Loucy (cell line): ENCODE measurements around the gene GHRL.

Source experiments
- H2AFZ ChIP-seq: fragments of 200-600 bp; sonication (generic); 2 replicates; pipeline ENCODE4 v1.6.0; 2016; ENCODE audit warnings: antibody characterized with exemption, mild to moderate bottlenecking, low read length, moderate library complexity
- H3F3A ChIP-seq: fragments of 200-600 bp; 2 replicates; pipeline ENCODE4 v1.6.0; 2016; ENCODE audit warnings: antibody characterized with exemption, low read depth, mild to moderate bottlenecking
- H3K27me3 ChIP-seq: fragments of 200-600 bp; sonication (generic); 2 replicates; pipeline ENCODE4 v1.6.1; 2014; ENCODE audit warnings: low read length, mild to moderate bottlenecking; ENCODE audit not compliant: insufficient read depth, poor library complexity, severe bottlenecking
- H3K36me3 ChIP-seq: fragments of 200-600 bp; sonication (generic); 2 replicates; pipeline ENCODE4 v1.6.1; 2016; ENCODE audit warnings: low read length; ENCODE audit not compliant: insufficient read depth
- H3K4me1 ChIP-seq: fragments of 200-600 bp; sonication (generic); 2 replicates; pipeline ENCODE4 v1.5.1; 2014; ENCODE audit warnings: low read length, mild to moderate bottlenecking; ENCODE audit not compliant: insufficient read depth, poor library complexity, severe bottlenecking
- H3K4me2 ChIP-seq: fragments of 200-600 bp; sonication (generic); 2 replicates; pipeline ENCODE4 v1.6.0; 2014; ENCODE audit warnings: antibody characterized with exemption, low read length, low read depth, mild to moderate bottlenecking; ENCODE audit not compliant: poor library complexity, severe bottlenecking
- H3K4me3 ChIP-seq: fragments of 200-600 bp; sonication (generic); 2 replicates; pipeline ENCODE4 v1.5.1; 2014; ENCODE audit warnings: low read length, mild to moderate bottlenecking, mixed read lengths; ENCODE audit not compliant: poor library complexity, severe bottlenecking
- H3K79me2 ChIP-seq: fragments of 200-600 bp; sonication (generic); 2 replicates; pipeline ENCODE4 v1.6.1; 2014; ENCODE audit warnings: low read length; ENCODE audit not compliant: insufficient read depth
- H3K9ac ChIP-seq: fragments of 200-600 bp; sonication (generic); 2 replicates; pipeline ENCODE4 v1.6.0; 2014; ENCODE audit warnings: mild to moderate bottlenecking, low read depth, low read length, moderate library complexity; ENCODE audit not compliant: poor library complexity, severe bottlenecking
- H3K9me2 ChIP-seq: fragments of 200-600 bp; sonication (generic); replicated peaks from 2 replicates; pipeline ENCODE4 v1.6.1; 2016; ENCODE audit warnings: low read depth, low read length, mixed read lengths
- H3K9me3 ChIP-seq: fragments of 200-600 bp; sonication (generic); 2 replicates; pipeline ENCODE4 v1.6.1; 2014; ENCODE audit warnings: mild to moderate bottlenecking, antibody characterized with exemption, low read length, low read depth; ENCODE audit not compliant: insufficient read depth
- H4K20me1 ChIP-seq: fragments of 200-600 bp; sonication (generic); 2 replicates; pipeline ENCODE4 v1.6.0; 2014; ENCODE audit warnings: antibody characterized with exemption, low read length, mild to moderate bottlenecking; ENCODE audit not compliant: insufficient read depth, poor library complexity, severe bottlenecking
- EZH2phosphoT487 ChIP-seq: fragments of 200-600 bp; IDR thresholded peaks from 2 replicates; pipeline ENCODE4 v1.6.1; 2018; ENCODE audit warnings: antibody characterized with exemption, mild to moderate bottlenecking, moderate library complexity, borderline replicate concordance
- TF ChIP-seq, protein P1 (sequence below): fragments of 200-600 bp; sonication (generic); conservative IDR thresholded peaks from 2 replicates; pipeline ENCODE4 v1.5.1; 2014; ENCODE audit warnings: mild to moderate bottlenecking, antibody characterized with exemption, low read length

The GHRL gene

DNA sequence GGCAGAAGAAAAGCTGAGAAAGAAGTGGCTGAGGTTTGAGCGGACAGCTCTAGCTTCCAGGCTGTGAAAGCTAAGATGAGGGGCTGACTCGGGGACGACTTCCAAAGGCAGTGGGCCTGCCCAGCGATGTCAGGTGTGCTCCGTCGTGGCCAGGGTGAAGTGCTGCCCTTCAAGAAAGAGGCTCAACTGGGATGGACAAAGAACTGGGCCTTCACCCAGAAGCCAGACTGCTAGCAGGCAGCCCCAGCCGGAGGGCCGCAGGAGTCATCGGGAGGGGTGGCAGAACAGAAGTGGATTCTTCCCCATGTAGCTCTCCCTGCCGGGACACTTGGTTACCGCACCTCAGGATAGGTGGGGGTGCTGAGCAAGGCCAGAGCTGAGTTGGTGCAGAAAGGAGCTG lies 41.3 kb upstream of the GHRL start:
- H3K27me3 ChIP-seq = no peaks in the 10 kb centered on the region
- H3K36me3 ChIP-seq = no peaks in the 10 kb centered on the region
- H3K4me2 ChIP-seq = no peak overlapping the region

DNA sequence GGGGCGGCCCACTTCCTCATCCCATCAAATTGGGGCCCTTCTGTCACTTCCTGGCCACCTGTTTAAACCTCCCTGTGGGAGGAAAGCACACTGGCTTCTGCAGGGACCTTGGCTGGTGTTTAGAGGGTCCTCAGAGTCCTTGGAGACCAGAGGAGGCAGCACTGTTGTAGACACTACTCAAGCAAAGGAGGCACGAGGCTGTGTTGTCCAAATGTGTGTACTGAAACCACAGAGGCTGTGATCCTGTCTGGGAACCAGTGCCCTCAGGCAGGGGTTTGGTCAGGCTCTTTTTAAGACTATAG lies 40.6 kb upstream of the GHRL start:
- Histone ChIP-seq H3K4me2 (peak overlapping the region; percentile 1), H3F3A (no peaks in the 10 kb centered on the region), H3K4me1 (peaks cover 7% of the 10 kb centered on the region), H4K20me1 (no peaks in the 10 kb centered on the region), H3K9me2 (no peaks in the 10 kb centered on the region), H2AFZ (no peak overlapping the region), H3K9ac (no peak overlapping the region), H3K4me3 (no peak overlapping the region), H3K27me3 (no peaks in the 10 kb centered on the region), H3K36me3 (no peaks in the 10 kb centered on the region), H3K79me2 (no peaks in the 10 kb centered on the region), H3K9me3 (no peaks in the 10 kb centered on the region)
- TF ChIP-seq, protein P1, sequence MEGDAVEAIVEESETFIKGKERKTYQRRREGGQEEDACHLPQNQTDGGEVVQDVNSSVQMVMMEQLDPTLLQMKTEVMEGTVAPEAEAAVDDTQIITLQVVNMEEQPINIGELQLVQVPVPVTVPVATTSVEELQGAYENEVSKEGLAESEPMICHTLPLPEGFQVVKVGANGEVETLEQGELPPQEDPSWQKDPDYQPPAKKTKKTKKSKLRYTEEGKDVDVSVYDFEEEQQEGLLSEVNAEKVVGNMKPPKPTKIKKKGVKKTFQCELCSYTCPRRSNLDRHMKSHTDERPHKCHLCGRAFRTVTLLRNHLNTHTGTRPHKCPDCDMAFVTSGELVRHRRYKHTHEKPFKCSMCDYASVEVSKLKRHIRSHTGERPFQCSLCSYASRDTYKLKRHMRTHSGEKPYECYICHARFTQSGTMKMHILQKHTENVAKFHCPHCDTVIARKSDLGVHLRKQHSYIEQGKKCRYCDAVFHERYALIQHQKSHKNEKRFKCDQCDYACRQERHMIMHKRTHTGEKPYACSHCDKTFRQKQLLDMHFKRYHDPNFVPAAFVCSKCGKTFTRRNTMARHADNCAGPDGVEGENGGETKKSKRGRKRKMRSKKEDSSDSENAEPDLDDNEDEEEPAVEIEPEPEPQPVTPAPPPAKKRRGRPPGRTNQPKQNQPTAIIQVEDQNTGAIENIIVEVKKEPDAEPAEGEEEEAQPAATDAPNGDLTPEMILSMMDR = no peak
- no peak for TF ChIP-seq EZH2phosphoT487

More for the DNA sequence above, 41.3 kb upstream of the GHRL start:
- H3F3A ChIP-seq = no peaks in the 10 kb centered on the region
- no peak overlapping the region for H3K4me3 ChIP-seq
- no peak overlapping the region for H3K9ac ChIP-seq
- no peaks in the 10 kb centered on the region for H3K9me3 ChIP-seq
- no peaks in the 10 kb centered on the region for H3K9me2 ChIP-seq
- no peak overlapping the region for H2AFZ ChIP-seq
- TF ChIP-seq, protein P1 = no peak
- no peak for TF ChIP-seq EZH2phosphoT487
- H4K20me1 ChIP-seq = no peaks in the 10 kb centered on the region
- peaks cover 12% of the 10 kb centered on the region for H3K4me1 ChIP-seq
- no peaks in the 10 kb centered on the region for H3K79me2 ChIP-seq

DNA sequence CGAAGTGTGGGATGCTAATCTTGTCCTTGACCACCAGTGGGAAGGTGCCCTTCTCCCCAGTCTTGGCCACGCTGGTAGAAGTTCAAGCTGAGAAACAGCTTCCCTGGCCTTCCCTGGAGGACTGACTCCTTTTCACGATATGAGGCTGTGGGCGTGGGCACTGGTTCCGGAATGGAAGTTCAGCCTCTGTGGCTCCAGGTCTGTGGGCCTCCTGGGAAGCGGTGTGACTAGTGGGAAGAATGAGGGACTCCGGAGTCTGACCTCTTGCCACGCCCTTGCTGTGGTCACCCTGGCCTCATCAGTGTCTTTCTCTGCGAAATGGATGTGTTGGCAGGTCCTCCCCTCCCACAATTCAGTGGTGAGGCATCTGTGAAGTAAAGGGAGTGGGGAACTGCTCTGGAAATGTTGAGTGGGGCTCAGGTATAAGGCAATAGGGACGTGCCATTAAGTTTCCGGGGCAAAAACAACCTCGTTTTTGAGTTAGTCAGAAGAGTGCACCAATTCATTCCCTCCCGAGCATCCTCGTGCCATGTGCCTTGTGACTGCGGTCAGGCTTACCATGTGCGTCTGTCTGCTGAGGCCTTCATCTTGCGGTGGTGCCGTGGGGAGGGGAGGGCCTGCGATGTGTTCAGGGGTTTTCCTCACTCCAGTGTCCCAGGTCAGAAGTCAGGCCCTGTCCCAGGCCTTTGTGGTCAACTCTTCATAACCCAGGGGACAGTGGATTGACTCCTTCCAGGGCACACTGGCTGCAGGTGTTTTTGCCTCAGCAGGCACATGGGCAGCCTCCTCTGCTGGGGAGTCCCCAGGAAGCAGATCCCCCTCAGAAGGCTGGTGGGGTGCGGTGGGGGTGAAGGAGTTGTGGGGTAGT lies 40.0 kb upstream of the GHRL start:
- H3K27me3 ChIP-seq = no peaks in the 10 kb centered on the region
- no peaks in the 10 kb centered on the region for H3K79me2 ChIP-seq
- H4K20me1 ChIP-seq = no peaks in the 10 kb centered on the region
- H3K9me2 ChIP-seq = no peaks in the 10 kb centered on the region
- H3K9ac ChIP-seq = no peak overlapping the region
- H3K9me3 ChIP-seq = no peaks in the 10 kb centered on the region
- H3F3A ChIP-seq = no peaks in the 10 kb centered on the region
- H3K4me2 ChIP-seq = peak overlapping the region; percentile 1
- no peaks in the 10 kb centered on the region for H3K36me3 ChIP-seq
- TF ChIP-seq EZH2phosphoT487 = no peak
- TF ChIP-seq, protein P1 = no peak
- H3K4me3 ChIP-seq = no peak overlapping the region
- no peak overlapping the region for H2AFZ ChIP-seq
- H3K4me1 ChIP-seq = peaks cover 7% of the 10 kb centered on the region
